ENCODE measurements around the gene GPRIN3. TPM values are rescaled to one million over a fixed set of nuclear protein-coding genes. Genes with fewer than 3 reads are reported as not detected.

GPRIN3 gene
- polyA plus RNA-seq = not detected in 3 replicates
- polyA plus RNA-seq (2011; ENCODE audit: low read depth) = not detected
- polyA plus RNA-seq (2011; cell fraction: cytosol; rRNA removed) = not detected in 2 replicates
- not detected in 2 replicates for polyA plus RNA-seq (2011; cell fraction: nucleus; rRNA removed)
- polyA plus RNA-seq (2012; ENCODE audit: low replicate concordance) = not detected in 2 replicates
- not detected in 3 replicates for polyA minus RNA-seq
- not detected for polyA minus RNA-seq (2011; cell fraction: cytosol; rRNA and poly(A)+ RNA removed)
- polyA minus RNA-seq (2011; cell fraction: nucleus; rRNA and poly(A)+ RNA removed) = not detected in 2 replicates

- H3K4me1 ChIP-seq (ENCODE audit: control insufficient read depth, extremely low read depth, insufficient read depth, low read length) = no peaks in the 10 kb centered on the region
- FAIRE-seq (no peak), DNase-seq (ENCODE audit: low read depth, low spot score) (no peak)
- no peak within 1 kb of the TSS for H3K27ac ChIP-seq (ENCODE audit: control insufficient read depth, insufficient read depth, low read length)
- TF ChIP-seq CTCF (optimal IDR thresholded peaks at IDR 0.05 in 1 of 3, IDR thresholded peaks at IDR 0.05 in 1 of 3, conservative IDR thresholded peaks at IDR 0.05 in 1 of 3; ENCODE audit: extremely low read depth in 1 of 3, insufficient read depth in 2 of 3, low read length in 3 of 3) (no peak), EZH2 (IDR thresholded peaks at IDR 0.05; ENCODE audit: low read length) (peak; percentile 90)
- peak within 1 kb of the TSS; percentile 12 to 51 (median 36) for H3K4me3 ChIP-seq (ENCODE audit: control insufficient read depth in 2 of 3, extremely low read depth in 1 of 3, insufficient read depth in 2 of 3, low read depth in 1 of 3, low read length in 3 of 3)
- no peaks in the 10 kb centered on the region for H3K9me1 ChIP-seq (ENCODE audit: control insufficient read depth, extremely low read depth, insufficient read depth, low read length)
- dilution Hi-C loops (cut with MboI; ENCODE audit: extremely low pct_ligation_motif_present, low sequenced_read_pairs) = no loop called here
- H2AFZ ChIP-seq (ENCODE audit: control insufficient read depth, low read length) = peak within 1 kb of the TSS; percentile 31
- no peak within 1 kb of the TSS for H3K9ac ChIP-seq (ENCODE audit: control insufficient read depth, extremely low read depth, insufficient read depth, low read length)
- peaks cover 24% of the 10 kb centered on the region for H3K27me3 ChIP-seq (ENCODE audit: control insufficient read depth, extremely low read depth, insufficient read depth, low read length)
- no peaks in the 10 kb centered on the region for H3K9me3 ChIP-seq (ENCODE audit: control insufficient read depth, low read depth, low read length)
- H3K4me2 ChIP-seq (ENCODE audit: control insufficient read depth, extremely low read depth, insufficient read depth, low read depth, low read length) = peak within 1 kb of the TSS; percentile 72
- no peaks in the 10 kb centered on the region for H3K36me3 ChIP-seq (ENCODE audit: control insufficient read depth in 2 of 2, extremely low read depth in 1 of 2, insufficient read depth in 2 of 2, low read length in 2 of 2)
- no peaks in the 10 kb centered on the region for H4K20me1 ChIP-seq (ENCODE audit: control insufficient read depth, extremely low read depth, insufficient read depth, low read length)
- H3K79me2 ChIP-seq (ENCODE audit: control insufficient read depth, insufficient read depth, low read length) = no peaks in the 10 kb centered on the region
Observed at GRCh38 chr4:89307446-89308160, at the start of gene GPRIN3. TSS of gene GPRIN3 (minus strand) at chr4:89307800. CDS start at chr4:89250110, 57,690 bp downstream.

- FAIRE-seq = no peak
- Histone ChIP-seq H2AFZ (ENCODE audit: control insufficient read depth, low read length) (no peak overlapping the region), H3K27ac (ENCODE audit: control insufficient read depth, insufficient read depth, low read length) (no peak overlapping the region), H3K36me3 (ENCODE audit: control insufficient read depth in 2 of 2, extremely low read depth in 1 of 2, insufficient read depth in 2 of 2, low read length in 2 of 2) (no peaks in the 10 kb centered on the region), H3K4me3 (ENCODE audit: control insufficient read depth in 2 of 3, extremely low read depth in 1 of 3, insufficient read depth in 2 of 3, low read depth in 1 of 3, low read length in 3 of 3) (no peak overlapping the region), H4K20me1 (ENCODE audit: control insufficient read depth, extremely low read depth, insufficient read depth, low read length) (no peaks in the 10 kb centered on the region), H3K9me1 (ENCODE audit: control insufficient read depth, extremely low read depth, insufficient read depth, low read length) (no peaks in the 10 kb centered on the region), H3K9me3 (ENCODE audit: control insufficient read depth, low read depth, low read length) (no peaks in the 10 kb centered on the region), H3K9ac (ENCODE audit: control insufficient read depth, extremely low read depth, insufficient read depth, low read length) (no peak overlapping the region), H3K4me1 (ENCODE audit: control insufficient read depth, extremely low read depth, insufficient read depth, low read length) (no peaks in the 10 kb centered on the region), H3K27me3 (ENCODE audit: control insufficient read depth, extremely low read depth, insufficient read depth, low read length) (no peaks in the 10 kb centered on the region), H3K4me2 (ENCODE audit: control insufficient read depth, extremely low read depth, insufficient read depth, low read depth, low read length) (no peak overlapping the region), H3K79me2 (ENCODE audit: control insufficient read depth, insufficient read depth, low read length) (no peaks in the 10 kb centered on the region)
- DNase-seq (ENCODE audit: low read depth, low spot score) = no peak
- dilution Hi-C loops (cut with MboI; ENCODE audit: extremely low pct_ligation_motif_present, low sequenced_read_pairs) = no loop called here
- no peak for TF ChIP-seq CTCF (optimal IDR thresholded peaks at IDR 0.05 in 1 of 3, IDR thresholded peaks at IDR 0.05 in 1 of 3, conservative IDR thresholded peaks at IDR 0.05 in 1 of 3; ENCODE audit: extremely low read depth in 1 of 3, insufficient read depth in 2 of 3, low read length in 3 of 3)
- TF ChIP-seq EZH2 (IDR thresholded peaks at IDR 0.05; ENCODE audit: low read length) = no peak
Observed at GRCh38 chr4:89357340-89357739, 49.7 kb upstream of the GPRIN3 start.

Data from keratinocyte (primary cell).